Fibroblast of skin of back (primary cell): ENCODE measurements around the gene PPFIBP2.
A peak's percentile ranks its signal among the peaks of the same experiment; 100 is the strongest.

Experiments
- DNase-seq: peaks from one replicate; pipeline ENCODE4 v3.0.0-alpha.2; 2013

Gene PPFIBP2

DNA sequence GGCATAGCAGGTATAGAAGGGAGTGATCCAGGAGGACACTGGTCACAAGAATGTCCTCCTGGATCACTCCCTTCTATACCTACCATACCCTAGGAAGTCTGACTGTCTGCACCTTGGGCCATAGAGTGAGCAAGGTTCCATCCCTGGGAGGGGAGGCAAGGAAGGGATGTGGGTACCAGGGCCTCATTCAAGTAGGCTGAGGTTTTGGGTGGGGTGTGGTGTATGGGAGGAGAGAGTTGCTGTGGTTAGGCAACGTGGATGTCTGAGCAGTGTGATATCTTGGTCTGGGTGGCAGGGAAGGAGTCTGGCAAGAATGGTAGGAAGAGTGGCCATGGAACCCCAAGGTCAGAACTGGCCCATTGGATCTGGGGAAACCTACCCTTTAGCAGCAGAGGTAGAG is 13.2 kb downstream of the PPFIBP2 start:
- no peak for DNase-seq

GRCh38 chr11:7528514-7529049 is 14.8 kb downstream of the PPFIBP2 start:
- DNase-seq = no peak

GRCh38 chr11:7530013-7530640 is 16.3 kb downstream of the PPFIBP2 start:
- no peak for DNase-seq

- DNase-seq = no peak
These were observed 17.2 kb downstream of the PPFIBP2 start for GRCh38 chr11:7531011-7531410.

GRCh38 chr11:7532405-7533145 is 18.8 kb downstream of the PPFIBP2 start:
- DNase-seq = no peak

DNA sequence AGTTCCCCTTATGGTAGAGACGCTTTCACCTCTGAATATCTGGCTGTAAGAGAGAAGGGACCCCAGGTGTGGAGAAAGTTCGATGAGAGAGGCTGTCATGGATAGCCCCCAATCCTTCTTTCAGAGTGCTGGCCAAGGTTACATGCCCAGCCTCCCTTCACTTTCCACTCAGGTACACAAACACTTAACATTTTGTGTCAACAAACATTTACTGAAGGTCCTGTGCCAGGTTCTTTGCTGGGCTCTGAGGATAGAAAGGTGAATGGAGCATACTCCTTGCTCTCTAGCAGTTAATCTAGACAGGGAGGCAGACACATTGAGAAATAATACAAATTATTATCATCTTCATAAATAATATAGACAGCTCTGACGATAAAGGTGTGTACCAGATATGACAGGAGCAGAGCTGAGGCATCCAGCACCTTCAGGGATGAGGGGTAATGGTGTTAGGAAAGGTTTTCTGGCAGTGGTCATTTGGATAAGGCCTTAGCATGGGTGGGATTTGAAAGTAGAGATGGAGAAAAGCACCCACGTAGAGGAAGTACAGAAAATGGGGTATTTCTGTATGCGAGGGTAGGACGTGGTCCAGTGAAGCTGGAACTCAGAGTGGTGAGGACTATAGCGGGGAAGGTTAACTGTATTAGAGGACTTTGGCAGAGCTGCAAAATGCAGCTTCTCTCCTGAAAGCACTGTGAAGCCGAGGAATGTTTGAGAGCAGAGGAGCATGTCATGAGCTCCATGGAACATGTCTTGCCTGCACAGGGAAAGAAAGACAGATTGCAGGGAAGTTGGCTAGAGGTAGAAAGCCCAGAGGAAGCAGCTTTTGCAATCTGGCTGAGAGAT is 19.6 kb downstream of the PPFIBP2 start:
- no peak for DNase-seq

DNA sequence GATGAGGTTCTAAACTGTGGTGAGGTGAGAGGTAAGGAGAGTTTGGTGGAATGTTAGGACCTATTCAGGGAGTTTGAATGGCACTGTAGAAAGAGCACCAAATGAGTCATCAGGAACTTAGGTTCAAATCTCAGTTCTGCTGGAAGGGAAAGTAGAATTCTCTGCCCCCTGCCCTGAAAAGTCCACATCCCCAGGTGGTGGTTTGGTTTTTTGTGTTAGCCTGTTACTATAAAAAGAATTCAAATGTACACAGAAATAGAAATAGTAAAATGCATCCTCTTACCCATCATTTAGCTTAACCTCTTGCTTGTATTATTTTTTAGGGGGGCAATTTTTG is 20.2 kb downstream of the PPFIBP2 start:
- DNase-seq = no peak

DNA sequence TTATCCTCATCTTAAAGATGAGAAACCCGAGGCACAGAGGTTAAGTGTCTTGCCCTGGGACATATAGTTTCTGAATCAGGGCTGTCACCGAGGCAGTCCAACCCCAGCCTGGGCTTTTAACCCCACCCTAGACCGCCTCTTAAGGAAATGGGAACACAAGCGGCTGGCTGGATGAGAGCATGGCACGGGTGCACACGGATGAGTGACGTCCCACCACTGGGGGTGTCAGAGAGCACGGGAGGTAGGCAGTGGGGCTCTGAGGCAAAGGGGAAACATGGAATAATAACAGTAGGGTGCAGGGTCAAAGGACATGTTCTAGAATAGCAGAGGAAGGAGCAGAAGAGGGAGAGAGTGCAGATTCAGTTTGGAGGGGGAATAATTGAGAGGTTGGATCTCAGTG is 22.3 kb downstream of the PPFIBP2 start:
- no peak for DNase-seq

DNA sequence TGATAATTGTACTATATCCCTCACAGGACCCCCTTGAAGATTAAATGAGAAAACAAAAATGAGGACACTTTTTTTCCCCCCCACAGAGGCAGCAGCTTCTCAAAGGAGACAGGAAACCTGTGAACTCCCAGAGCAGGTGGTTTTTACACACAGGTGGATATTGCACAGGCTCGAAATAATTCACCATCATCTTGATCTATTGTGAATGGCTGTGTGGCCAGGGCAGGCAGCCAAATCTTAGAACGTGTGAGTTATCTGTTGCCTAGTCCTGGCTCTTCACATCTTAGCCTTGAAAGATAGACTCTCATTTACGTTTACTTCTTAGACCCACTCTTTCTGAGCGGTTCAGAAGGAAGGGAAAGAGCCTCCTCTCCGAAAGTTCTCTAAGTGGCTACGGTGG is 23.5 kb downstream of the PPFIBP2 start:
- no peak for DNase-seq

DNA sequence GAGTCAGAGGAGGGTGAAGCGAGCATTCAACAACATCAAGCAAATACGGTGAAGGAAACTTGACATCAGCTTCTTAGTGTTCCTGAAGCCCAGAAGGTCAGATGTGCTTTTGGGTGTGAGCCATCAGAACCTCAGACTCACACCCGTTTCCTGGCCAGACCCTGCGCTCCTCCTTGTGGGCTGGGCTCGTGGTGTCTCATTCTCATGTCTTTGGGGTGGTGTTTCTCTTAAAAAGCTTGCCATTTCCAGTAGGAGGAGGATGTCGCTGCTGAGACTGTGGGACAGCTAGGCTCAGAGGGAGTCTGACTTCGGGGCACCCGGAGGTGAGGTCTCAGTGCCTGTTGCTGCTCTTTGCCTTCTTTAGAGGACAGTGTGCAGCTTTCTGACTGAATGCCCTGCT is 24.2 kb downstream of the PPFIBP2 start:
- no peak for DNase-seq

DNA sequence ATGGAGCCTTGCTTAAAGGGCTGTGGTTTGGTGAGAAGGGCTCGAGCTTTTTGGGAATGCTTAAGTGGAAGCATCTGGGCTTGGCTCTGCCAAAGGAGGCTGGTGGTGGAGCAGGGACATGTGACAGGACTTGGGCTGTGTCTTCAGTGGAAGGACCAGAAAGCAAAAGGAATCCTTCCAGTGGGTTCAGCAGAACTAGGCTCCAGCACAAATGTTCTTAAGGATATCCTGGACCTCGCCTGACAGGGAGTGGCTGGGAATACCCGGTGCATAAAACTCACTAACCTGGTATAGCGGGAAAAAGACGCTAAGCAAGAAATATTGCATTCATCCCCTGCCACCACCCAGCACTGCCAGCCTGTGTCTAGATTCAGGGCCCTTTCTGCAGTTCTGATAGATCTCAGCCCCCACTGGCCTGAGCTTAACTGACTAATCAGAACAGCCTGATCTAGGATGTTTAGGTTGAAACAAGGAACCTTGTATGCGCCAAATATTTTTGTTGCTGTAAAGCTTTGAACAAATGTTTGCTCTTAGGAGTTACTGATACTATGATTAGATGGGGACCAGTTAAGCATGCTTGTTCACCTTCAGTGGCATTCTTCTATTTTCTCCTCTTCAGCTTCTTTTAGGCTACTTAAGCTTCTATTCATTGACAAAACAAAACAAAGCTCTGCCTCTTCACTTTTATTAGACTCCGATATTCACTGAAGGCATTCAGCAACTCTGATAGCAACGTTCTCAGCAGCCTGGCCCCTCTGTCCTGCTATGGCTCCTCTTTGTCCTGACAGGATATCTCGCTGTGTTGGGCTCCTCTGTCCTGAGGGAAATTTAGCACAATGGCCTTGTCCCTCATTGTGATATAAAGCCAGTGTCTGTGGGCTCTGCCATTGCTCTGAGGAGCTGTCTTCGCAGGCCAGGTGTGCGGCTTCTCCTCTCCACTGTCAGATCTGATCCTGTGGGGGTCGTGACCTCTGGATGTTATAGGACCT is 25.0 kb downstream of the PPFIBP2 start:
- no peak for DNase-seq

- no peak for DNase-seq
These were observed 27.2 kb downstream of the PPFIBP2 start for GRCh38 chr11:7540830-7541555.

- DNase-seq = no peak
These were observed 29.5 kb downstream of the PPFIBP2 start for GRCh38 chr11:7543302-7543701.

DNA sequence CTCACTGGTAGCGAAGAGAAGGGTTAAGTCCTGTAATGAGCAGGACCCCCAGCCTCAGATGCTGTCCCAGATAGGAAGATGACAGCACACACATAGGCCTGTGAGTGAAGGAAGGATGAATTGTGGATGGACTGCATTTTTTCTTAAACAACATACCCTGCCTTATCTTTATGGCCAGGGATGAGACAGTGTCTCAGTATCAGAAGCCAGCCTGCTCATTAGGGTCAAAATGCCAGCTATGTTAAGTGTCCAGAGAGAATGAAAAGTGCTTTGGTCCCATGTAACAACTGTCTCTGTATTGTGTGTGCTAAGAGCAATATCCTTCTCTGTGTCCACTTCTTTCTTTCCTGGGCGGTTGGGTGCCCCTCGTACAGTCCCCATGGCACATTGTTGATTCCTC is 30.2 kb downstream of the PPFIBP2 start:
- DNase-seq = no peak

- DNase-seq = no peak
These were observed 31.8 kb downstream of the PPFIBP2 start for GRCh38 chr11:7545611-7546010.

DNA sequence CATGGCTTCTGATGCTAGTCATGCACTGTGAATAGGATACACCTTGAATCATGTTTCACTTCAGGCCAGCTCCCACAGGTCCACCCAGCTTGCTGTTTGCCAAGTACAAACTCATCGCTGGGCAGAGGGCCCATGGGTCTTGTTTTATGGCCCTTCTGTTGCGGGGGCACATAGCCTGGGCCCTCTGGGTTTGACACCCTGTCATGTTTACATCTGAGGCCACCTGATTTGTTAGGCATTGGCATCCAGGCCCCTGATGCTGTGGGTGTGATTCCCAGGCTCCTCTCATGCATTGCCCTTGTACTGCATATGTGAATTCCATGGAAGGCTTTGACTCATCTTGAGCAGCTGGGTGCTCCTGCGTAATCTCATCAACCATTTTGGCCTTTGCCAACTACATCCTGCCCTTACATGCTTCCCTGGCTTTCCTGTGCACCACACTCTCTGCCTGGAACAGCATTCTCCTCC is 32.6 kb downstream of the PPFIBP2 start:
- no peak for DNase-seq

- no peak for DNase-seq
These were observed 33.9 kb downstream of the PPFIBP2 start for GRCh38 chr11:7547687-7548086.

DNA sequence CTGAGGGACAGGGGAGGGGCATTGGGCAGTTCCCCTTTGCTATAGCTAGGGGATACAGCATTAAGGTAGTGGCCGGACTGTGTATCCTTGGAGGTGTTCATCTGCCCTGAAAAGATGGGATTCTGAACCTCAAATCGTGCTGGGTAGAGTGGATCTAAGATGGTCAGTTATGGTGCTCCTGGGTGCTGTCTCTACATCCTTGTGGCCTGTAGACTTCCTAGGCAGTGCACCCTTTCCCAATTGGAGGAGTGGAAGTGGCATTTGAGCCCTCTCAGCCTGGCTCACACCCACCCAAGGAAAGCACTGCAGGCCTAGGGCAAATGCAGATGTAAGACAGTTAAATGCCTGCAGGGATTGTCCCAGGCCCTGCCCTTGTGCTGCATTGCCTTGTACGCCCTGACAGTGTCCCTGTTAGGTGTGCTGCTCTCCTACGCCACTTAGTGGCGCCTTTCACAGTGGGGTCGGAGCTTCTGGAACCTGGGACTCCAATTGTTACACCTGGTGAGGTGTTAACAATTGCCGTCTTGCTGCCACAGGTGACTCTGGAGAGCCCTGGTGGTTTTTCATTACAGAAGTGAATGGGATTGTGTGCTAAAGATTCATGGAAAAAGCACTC is 35.0 kb downstream of the PPFIBP2 start:
- DNase-seq = no peak

- DNase-seq = no peak
These were observed 35.9 kb downstream of the PPFIBP2 start for GRCh38 chr11:7549681-7550080.

DNA sequence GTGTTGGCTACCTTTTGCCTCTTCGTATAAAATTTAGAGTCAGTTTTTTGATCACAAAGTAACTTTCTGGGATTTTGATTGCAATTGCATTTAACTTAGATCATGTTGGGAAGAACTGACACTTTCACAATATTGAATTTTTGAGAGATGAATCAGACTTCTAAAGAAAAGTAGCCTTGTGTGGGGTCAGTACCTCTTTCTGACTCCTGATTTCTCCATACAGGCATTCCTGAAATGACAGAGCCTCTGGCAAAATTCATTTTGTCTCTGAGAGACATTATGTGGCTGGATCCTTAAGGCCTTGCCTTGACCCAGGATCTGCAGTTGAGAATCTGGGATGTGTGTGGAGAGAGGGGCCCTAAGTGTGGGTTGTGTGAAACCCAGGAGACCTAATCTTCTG is 37.8 kb downstream of the PPFIBP2 start:
- DNase-seq = peak; percentile 56

- DNase-seq = no peak
These were observed 38.9 kb downstream of the PPFIBP2 start for GRCh38 chr11:7552666-7553065.
